HepG2 (cell line): ENCODE results near the gene CCND1. TPM values are rescaled to one million over a fixed set of nuclear protein-coding genes. Genes with fewer than 3 reads are reported as not detected.

Experiments
- ARID3A ChIP-seq: IDR thresholded peaks from 2 replicates; pipeline ENCODE4 v1.6.1; 2012; ENCODE audit warnings: low read depth, low read length, improper control_type of control experiment
- PHF20 ChIP-seq: sonication (generic); formaldehyde crosslinking; IDR thresholded peaks from 2 replicates; pipeline ENCODE4 v1.5.0; 2020; ENCODE audit warnings: mild to moderate bottlenecking, missing genetic modification reagents
- THAP9 ChIP-seq: sonication (generic); formaldehyde crosslinking; IDR thresholded peaks from 2 replicates; pipeline ENCODE4; 2020; ENCODE audit warnings: missing genetic modification reagents, mild to moderate bottlenecking, borderline replicate concordance
- ZKSCAN8 ChIP-seq: IDR thresholded peaks from 2 replicates; pipeline ENCODE4 v1.6.1; 2016; ENCODE audit warnings: borderline replicate concordance, missing genetic modification reagents, missing compliant biosample characterization
- ZNF577 ChIP-seq: sonication (generic); formaldehyde crosslinking; IDR thresholded peaks from 2 replicates; pipeline ENCODE4 v1.4.0; 2020; ENCODE audit warnings: mild to moderate bottlenecking, low read depth, missing genetic modification reagents, borderline replicate concordance
- polyA plus RNA-seq, 8 experiments: library from polyadenylated mRNA; depleted of rRNA in 3 of 8; stranded (reverse) in 7 of 8; unstranded in 1 of 8; fragments of >200 nt; fragmentation: Illumina TruSeq in 4 of 8; extraction: Trizol in 4 of 8; gene quantifications; 2 replicates each; pipeline versions ENCODE4 v1.2.1 to v1.2.3, GENCODE V29; 2011 to 2016; ENCODE audit warnings: low read depth in 4 of 8, missing spikeins in 1 of 8, mixed read lengths in 1 of 8; ENCODE audit not compliant: insufficient read depth in 1 of 8
- total RNA-seq, 5 experiments: library from RNA; depleted of rRNA; stranded (reverse); fragments of >200 nt; fragmentation: Illumina TruSeq; extraction: Trizol; gene quantifications; 2 replicates each; pipeline ENCODE4 v1.2.3, GENCODE V29; 2016; ENCODE audit warnings: low read depth in 1 of 5
- TF ChIP-seq, protein P1 (sequence below): sonication (generic); formaldehyde crosslinking; IDR thresholded peaks from 2 replicates; pipeline ENCODE4 v1.4.0; 2020; ENCODE audit warnings: low read depth, mild to moderate bottlenecking, missing genetic modification reagents

The CCND1 gene
- total and polyA plus RNA-seq, 2 of the 13 experiments (the other 11 are each of a cell fraction or from before 2014, with no cell fraction given) = 107 to 136 TPM

DNA sequence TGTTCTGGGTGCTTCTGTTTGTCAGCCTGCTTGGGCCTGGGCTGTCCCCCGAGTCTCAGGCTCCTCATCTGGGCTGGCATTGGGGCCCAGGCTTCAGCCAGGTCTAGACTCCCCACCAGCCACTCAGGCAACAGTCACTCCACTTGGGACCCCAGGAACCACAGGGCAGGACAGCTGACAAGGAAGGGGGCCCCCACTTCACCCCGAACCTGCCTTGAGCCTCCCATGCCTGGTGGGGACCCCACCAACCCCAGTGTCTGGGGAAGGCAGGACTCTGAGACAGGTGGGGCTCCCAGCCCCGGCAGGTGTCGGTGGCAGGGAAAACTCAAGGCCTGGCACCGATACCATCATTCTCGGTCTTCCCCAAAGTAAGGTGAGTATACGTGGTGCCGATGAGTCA lies 45.9 kb downstream of the CCND1 start (continued):
- no peak for TF ChIP-seq ARID3A
- no peak for TF ChIP-seq ZKSCAN8
- no peak for TF ChIP-seq PHF20 (CRISPR knock-in tag)
- no peak for TF ChIP-seq ZNF577
- TF ChIP-seq, protein P1, sequence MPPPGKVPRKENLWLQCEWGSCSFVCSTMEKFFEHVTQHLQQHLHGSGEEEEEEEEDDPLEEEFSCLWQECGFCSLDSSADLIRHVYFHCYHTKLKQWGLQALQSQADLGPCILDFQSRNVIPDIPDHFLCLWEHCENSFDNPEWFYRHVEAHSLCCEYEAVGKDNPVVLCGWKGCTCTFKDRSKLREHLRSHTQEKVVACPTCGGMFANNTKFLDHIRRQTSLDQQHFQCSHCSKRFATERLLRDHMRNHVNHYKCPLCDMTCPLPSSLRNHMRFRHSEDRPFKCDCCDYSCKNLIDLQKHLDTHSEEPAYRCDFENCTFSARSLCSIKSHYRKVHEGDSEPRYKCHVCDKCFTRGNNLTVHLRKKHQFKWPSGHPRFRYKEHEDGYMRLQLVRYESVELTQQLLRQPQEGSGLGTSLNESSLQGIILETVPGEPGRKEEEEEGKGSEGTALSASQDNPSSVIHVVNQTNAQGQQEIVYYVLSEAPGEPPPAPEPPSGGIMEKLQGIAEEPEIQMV (CRISPR knock-in tag) = no peak
- no peak for TF ChIP-seq THAP9
